ENCODE measurements around the gene RDH5.

The RDH5 gene

DNA sequence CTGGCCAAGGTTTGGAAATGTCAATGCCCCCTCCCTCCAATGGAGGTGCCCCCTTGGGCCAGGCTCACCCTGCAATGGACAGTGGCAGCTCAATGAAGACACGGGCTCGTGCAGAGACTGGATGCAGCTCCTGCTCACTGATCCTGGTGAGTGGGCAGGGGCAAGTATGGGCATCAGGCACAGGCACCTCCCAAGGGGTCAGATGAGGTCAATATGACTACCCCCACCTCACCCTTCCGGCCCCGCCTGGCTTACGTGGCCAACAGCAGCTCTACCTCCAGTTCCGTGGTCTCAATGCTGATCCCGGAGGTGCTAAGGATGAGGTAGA, 26.0 kb upstream of the RDH5 start:
- Histone ChIP-seq H3K36me3 (peaks cover 5% of the 10 kb centered on the region; the same call in 1 of the 2 replicates), H3K27ac (no peak overlapping the region), H3K4me3 (ENCODE audit: low read depth, low read length) (no peak overlapping the region), H3K27me3 (ENCODE audit: insufficient read depth, low read depth, severe bottlenecking) (no peaks in the 10 kb centered on the region), H3K9me3 (ENCODE audit: severe bottlenecking) (no peaks in the 10 kb centered on the region)
- TF ChIP-seq CTCF (IDR thresholded peaks at IDR 0.05; ENCODE audit: low read depth, low read length), result no peak
- DNase-seq, result no peak

GRCh38 chr12:55694651-55695050, 25.5 kb upstream of the RDH5 start:
- no peak for DNase-seq
- H3K27me3 ChIP-seq (ENCODE audit: insufficient read depth, low read depth, severe bottlenecking), result no peaks in the 10 kb centered on the region
- peaks cover 5% of the 10 kb centered on the region; the same call in 1 of the 2 replicates for H3K36me3 ChIP-seq
- H3K4me3 ChIP-seq (ENCODE audit: low read depth, low read length), result no peak overlapping the region
- H3K27ac ChIP-seq, result no peak overlapping the region
- no peaks in the 10 kb centered on the region for H3K9me3 ChIP-seq (ENCODE audit: severe bottlenecking)
- TF ChIP-seq CTCF (IDR thresholded peaks at IDR 0.05; ENCODE audit: low read depth, low read length), result no peak

- Histone ChIP-seq H3K9me3 (ENCODE audit: severe bottlenecking) (no peaks in the 10 kb centered on the region), H3K27me3 (ENCODE audit: insufficient read depth, low read depth, severe bottlenecking) (no peaks in the 10 kb centered on the region), H3K36me3 (peaks cover 5% of the 10 kb centered on the region; the same call in 1 of the 2 replicates), H3K4me3 (ENCODE audit: low read depth, low read length) (no peak overlapping the region), H3K27ac (no peak overlapping the region)
- no peak for DNase-seq
- TF ChIP-seq CTCF (IDR thresholded peaks at IDR 0.05; ENCODE audit: low read depth, low read length), result no peak
Measured at GRCh38 chr12:55695349-55695748, 24.8 kb upstream of the RDH5 start.

DNA sequence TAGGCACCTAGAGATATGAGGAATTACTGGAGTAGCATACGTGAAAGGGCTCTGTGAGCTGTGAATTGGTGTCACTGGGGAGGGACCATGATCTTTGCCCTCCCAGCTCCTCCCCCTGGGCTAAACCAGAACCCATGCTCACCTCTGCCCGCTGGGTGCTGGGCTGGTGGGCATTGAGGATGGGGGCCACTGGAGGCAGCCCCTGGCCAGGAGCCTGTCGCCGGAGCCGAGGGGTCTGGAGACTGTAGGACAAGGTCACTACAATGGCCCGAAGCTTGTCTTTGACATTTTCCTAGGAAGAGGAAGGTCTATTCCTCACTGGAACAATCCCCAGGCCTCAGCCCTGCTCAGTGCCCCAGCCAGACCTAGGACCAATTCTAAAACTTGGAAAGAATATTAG, 24.1 kb upstream of the RDH5 start:
- TF ChIP-seq CTCF (IDR thresholded peaks at IDR 0.05; ENCODE audit: low read depth, low read length), result no peak
- H3K9me3 ChIP-seq (ENCODE audit: severe bottlenecking), result no peaks in the 10 kb centered on the region
- H3K36me3 ChIP-seq, result peaks cover 5% of the 10 kb centered on the region; the same call in 1 of the 2 replicates
- no peak overlapping the region for H3K4me3 ChIP-seq (ENCODE audit: low read depth, low read length)
- H3K27me3 ChIP-seq (ENCODE audit: insufficient read depth, low read depth, severe bottlenecking), result no peaks in the 10 kb centered on the region
- no peak for DNase-seq
- H3K27ac ChIP-seq, result no peak overlapping the region

- Histone ChIP-seq H3K4me3 (ENCODE audit: low read depth, low read length) (no peak overlapping the region), H3K9me3 (ENCODE audit: severe bottlenecking) (no peaks in the 10 kb centered on the region), H3K27ac (no peak overlapping the region), H3K36me3 (peaks cover 5% of the 10 kb centered on the region; the same call in 1 of the 2 replicates), H3K27me3 (ENCODE audit: insufficient read depth, low read depth, severe bottlenecking) (no peaks in the 10 kb centered on the region)
- DNase-seq, result no peak
- no peak for TF ChIP-seq CTCF (IDR thresholded peaks at IDR 0.05; ENCODE audit: low read depth, low read length)
Measured at GRCh38 chr12:55696796-55697462, 23.3 kb upstream of the RDH5 start.

DNA sequence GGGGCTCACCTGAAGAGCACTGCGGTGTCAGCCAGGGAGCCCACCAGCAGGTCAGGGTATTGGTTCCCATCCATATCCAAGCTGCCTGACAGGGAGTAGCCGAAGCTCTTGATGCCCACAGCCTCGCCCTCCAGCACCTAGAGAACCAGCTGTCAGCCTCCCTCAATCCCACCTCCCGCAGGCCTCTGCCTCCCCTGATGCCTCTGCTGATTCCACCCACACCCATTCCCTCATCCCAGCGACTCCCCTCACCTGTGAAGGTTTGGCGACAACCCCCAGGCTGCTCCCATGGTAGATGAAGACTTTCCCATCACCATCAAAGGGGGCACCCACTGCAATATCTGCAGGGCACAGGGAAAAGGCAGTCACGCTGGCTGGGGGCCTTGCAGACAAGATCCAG, 22.5 kb upstream of the RDH5 start:
- no peak for DNase-seq
- no peak for TF ChIP-seq CTCF (IDR thresholded peaks at IDR 0.05; ENCODE audit: low read depth, low read length)
- no peaks in the 10 kb centered on the region for H3K9me3 ChIP-seq (ENCODE audit: severe bottlenecking)
- H3K4me3 ChIP-seq (ENCODE audit: low read depth, low read length), result no peak overlapping the region
- no peaks in the 10 kb centered on the region for H3K27me3 ChIP-seq (ENCODE audit: insufficient read depth, low read depth, severe bottlenecking)
- 0 out of 2 replicates have a peak, but pooled peaks cover 3% of the 10 kb centered on the region for H3K36me3 ChIP-seq
- H3K27ac ChIP-seq, result no peak overlapping the region

All from WERI-Rb-1 (cell line).